Neural progenitor cell (in vitro differentiated cells): ENCODE results near the gene CTSG.

Experiments used
- CTCF ChIP-seq: fragments of 200-600 bp; sonication (generic); IDR thresholded peaks from 2 replicates; pipeline ENCODE4 v1.5.1; 2017; ENCODE audit warnings: antibody characterized with exemption, mild to moderate bottlenecking
- EZH2 ChIP-seq: fragments of 200-600 bp; sonication (generic); IDR thresholded peaks from 2 replicates; pipeline ENCODE4 v1.6.1; 2017; ENCODE audit warnings: antibody characterized with exemption, mild to moderate bottlenecking, moderate library complexity
- EZH2phosphoT487 ChIP-seq: fragments of 200-600 bp; sonication (generic); IDR thresholded peaks from 2 replicates; pipeline ENCODE4 v1.6.1; 2017; ENCODE audit warnings: antibody characterized with exemption

- no peak for TF ChIP-seq CTCF
- TF ChIP-seq EZH2 = no peak
- no peak for TF ChIP-seq EZH2phosphoT487
Observed at GRCh38 chr14:24613747-24614146, 37.7 kb upstream of the CTSG start.
